HepG2 (cell line): ENCODE data around the gene NUAK2. TPM values are rescaled to one million over a fixed set of nuclear protein-coding genes. Genes with fewer than 3 reads are reported as not detected.

Experiments
- DNMT3B ChIP-seq: conservative IDR thresholded peaks from 2 replicates; pipeline ENCODE4 v1.6.1; 2016; ENCODE audit warnings: missing biosample characterization, control low read depth
- HOXA5 ChIP-seq: sonication (generic); formaldehyde crosslinking; IDR thresholded peaks from 2 replicates; pipeline ENCODE4 v1.4.0; 2020; ENCODE audit warnings: missing genetic modification reagents
- NR2F6 ChIP-seq, 2 experiments: IDR thresholded peaks; 2 replicates each; pipeline ENCODE4 v1.6.1; 2016; ENCODE audit warnings: antibody characterized with exemption in 1 of 2, mild to moderate bottlenecking in 1 of 2
- PPARG ChIP-seq: conservative IDR thresholded peaks from 2 replicates; pipeline ENCODE4 v1.6.1; 2016; ENCODE audit warnings: missing biosample characterization, missing genetic modification reagents
- RARA ChIP-seq: IDR thresholded peaks from 2 replicates; pipeline ENCODE4 v1.6.1; 2016; ENCODE audit warnings: missing genetic modification reagents, missing compliant biosample characterization
- TBX2 ChIP-seq: sonication (generic); formaldehyde crosslinking; IDR thresholded peaks from 2 replicates; pipeline ENCODE4 v1.5.0; 2020; ENCODE audit warnings: missing genetic modification reagents, mild to moderate bottlenecking, borderline replicate concordance
- TEAD3 ChIP-seq: optimal IDR thresholded peaks from 2 replicates; pipeline ENCODE3; 2016; ENCODE audit warnings: borderline replicate concordance
- ZBTB21 ChIP-seq: sonication (generic); formaldehyde crosslinking; IDR thresholded peaks from 2 replicates; pipeline ENCODE4 v1.4.0; 2020; ENCODE audit warnings: missing genetic modification reagents
- ZBTB3 ChIP-seq: sonication (generic); formaldehyde crosslinking; IDR thresholded peaks from 2 replicates; pipeline ENCODE4 v1.4.0; 2020; ENCODE audit warnings: low read depth, mild to moderate bottlenecking, moderate library complexity, missing genetic modification reagents, borderline replicate concordance
- ZBTB38 ChIP-seq: sonication (generic); formaldehyde crosslinking; IDR thresholded peaks from 2 replicates; pipeline ENCODE4 v1.5.1; 2020; ENCODE audit warnings: mild to moderate bottlenecking, missing genetic modification reagents
- ZFP1 ChIP-seq: IDR thresholded peaks from 2 replicates; pipeline ENCODE4 v1.6.1; 2016
- ZNF263 ChIP-seq: sonication (generic); formaldehyde crosslinking; IDR thresholded peaks from 2 replicates; pipeline ENCODE4 v1.4.0; 2020; ENCODE audit warnings: missing genetic modification reagents
- ZNF354B ChIP-seq: sonication (generic); formaldehyde crosslinking; IDR thresholded peaks from 2 replicates; pipeline ENCODE4 v1.8.0; 2022; ENCODE audit warnings: mild to moderate bottlenecking, missing genetic modification reagents
- ZNF451 ChIP-seq: sonication (generic); formaldehyde crosslinking; IDR thresholded peaks from 2 replicates; pipeline ENCODE4 v1.5.0; 2020; ENCODE audit warnings: mild to moderate bottlenecking, missing genetic modification reagents
- ZNF563 ChIP-seq: sonication (generic); formaldehyde crosslinking; IDR thresholded peaks from 2 replicates; pipeline ENCODE4 v1.8.0; 2022; ENCODE audit warnings: mild to moderate bottlenecking, moderate library complexity, missing genetic modification reagents
- ZNF616 ChIP-seq: sonication (generic); formaldehyde crosslinking; IDR thresholded peaks from 2 replicates; pipeline ENCODE4 v1.5.0; 2020; ENCODE audit warnings: low read depth, mild to moderate bottlenecking, missing genetic modification reagents
- ZNF782 ChIP-seq: sonication (generic); formaldehyde crosslinking; IDR thresholded peaks from 2 replicates; pipeline ENCODE4 v1.4.0; 2020; ENCODE audit warnings: missing genetic modification reagents, mild to moderate bottlenecking, borderline replicate concordance
- polyA plus RNA-seq, 8 experiments: library from polyadenylated mRNA; depleted of rRNA in 3 of 8; stranded (reverse) in 7 of 8; unstranded in 1 of 8; fragments of >200 nt; fragmentation: Illumina TruSeq in 4 of 8; extraction: Trizol in 4 of 8; gene quantifications; 2 replicates each; pipeline versions ENCODE4 v1.2.1 to v1.2.3, GENCODE V29; 2011 to 2016; ENCODE audit warnings: low read depth in 4 of 8, missing spikeins in 1 of 8, mixed read lengths in 1 of 8; ENCODE audit not compliant: insufficient read depth in 1 of 8
- total RNA-seq, 5 experiments: library from RNA; depleted of rRNA; stranded (reverse); fragments of >200 nt; fragmentation: Illumina TruSeq; extraction: Trizol; gene quantifications; 2 replicates each; pipeline ENCODE4 v1.2.3, GENCODE V29; 2016; ENCODE audit warnings: low read depth in 1 of 5
- TF ChIP-seq, protein P1 (sequence below): sonication (generic); formaldehyde crosslinking; IDR thresholded peaks from 2 replicates; pipeline ENCODE4 v1.9.0; 2021; ENCODE audit warnings: missing genetic modification reagents, borderline replicate concordance
- TF ChIP-seq, protein P2 (sequence below): sonication (generic); formaldehyde crosslinking; IDR thresholded peaks from 2 replicates; pipeline ENCODE4 v1.9.0; 2021; ENCODE audit warnings: missing genetic modification reagents, mild to moderate bottlenecking, borderline replicate concordance
- TF ChIP-seq, protein P3 (sequence below): conservative IDR thresholded peaks from 2 replicates; pipeline ENCODE4 v1.6.1; 2018; ENCODE audit warnings: missing genetic modification reagents
- TF ChIP-seq, protein P4 (sequence below): sonication (generic); formaldehyde crosslinking; IDR thresholded peaks from 2 replicates; pipeline ENCODE4 v1.4.0; 2020; ENCODE audit warnings: missing genetic modification reagents
- TF ChIP-seq, protein P5 (sequence below): sonication (generic); formaldehyde crosslinking; IDR thresholded peaks from 2 replicates; pipeline ENCODE4 v1.5.1; 2020; ENCODE audit warnings: mild to moderate bottlenecking, missing genetic modification reagents, moderate library complexity

The NUAK2 gene
- total and polyA plus RNA-seq, 2 of the 13 experiments (the other 11 are each of a cell fraction or from before 2014, with no cell fraction given), result 0.75 to 1.1 TPM

DNA sequence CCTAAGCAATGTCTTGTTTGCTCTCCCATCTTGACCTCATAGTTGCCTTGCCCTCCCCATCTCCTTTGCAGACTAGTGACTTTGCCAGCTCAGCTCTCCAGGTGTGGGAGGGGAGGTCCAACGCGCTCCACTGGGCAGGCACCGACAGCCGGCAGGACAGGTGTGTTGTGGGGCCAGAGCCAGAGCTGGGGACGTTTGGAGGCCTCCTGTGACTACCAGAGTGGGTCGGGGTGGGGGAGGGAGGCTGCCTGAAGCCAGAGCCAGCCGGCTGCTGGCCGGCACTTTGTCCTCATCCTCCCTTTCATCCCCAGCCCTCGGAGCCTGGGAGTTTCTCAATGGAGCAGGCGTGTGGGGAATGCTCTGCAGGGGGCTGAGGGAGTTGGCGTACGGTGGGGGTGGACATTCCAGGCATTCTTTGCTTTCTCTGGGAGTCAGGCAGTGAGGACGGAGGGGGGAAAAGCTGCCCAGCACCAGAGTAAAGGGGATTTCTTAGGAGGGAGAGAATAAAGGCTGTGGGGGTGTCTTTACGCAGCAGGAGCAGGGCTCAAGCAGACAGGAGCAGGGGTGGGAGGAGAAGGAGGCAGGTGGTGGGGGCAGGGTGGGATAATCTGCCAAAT is 20.2 kb downstream of the NUAK2 start (continued):
- TF ChIP-seq, protein P1, sequence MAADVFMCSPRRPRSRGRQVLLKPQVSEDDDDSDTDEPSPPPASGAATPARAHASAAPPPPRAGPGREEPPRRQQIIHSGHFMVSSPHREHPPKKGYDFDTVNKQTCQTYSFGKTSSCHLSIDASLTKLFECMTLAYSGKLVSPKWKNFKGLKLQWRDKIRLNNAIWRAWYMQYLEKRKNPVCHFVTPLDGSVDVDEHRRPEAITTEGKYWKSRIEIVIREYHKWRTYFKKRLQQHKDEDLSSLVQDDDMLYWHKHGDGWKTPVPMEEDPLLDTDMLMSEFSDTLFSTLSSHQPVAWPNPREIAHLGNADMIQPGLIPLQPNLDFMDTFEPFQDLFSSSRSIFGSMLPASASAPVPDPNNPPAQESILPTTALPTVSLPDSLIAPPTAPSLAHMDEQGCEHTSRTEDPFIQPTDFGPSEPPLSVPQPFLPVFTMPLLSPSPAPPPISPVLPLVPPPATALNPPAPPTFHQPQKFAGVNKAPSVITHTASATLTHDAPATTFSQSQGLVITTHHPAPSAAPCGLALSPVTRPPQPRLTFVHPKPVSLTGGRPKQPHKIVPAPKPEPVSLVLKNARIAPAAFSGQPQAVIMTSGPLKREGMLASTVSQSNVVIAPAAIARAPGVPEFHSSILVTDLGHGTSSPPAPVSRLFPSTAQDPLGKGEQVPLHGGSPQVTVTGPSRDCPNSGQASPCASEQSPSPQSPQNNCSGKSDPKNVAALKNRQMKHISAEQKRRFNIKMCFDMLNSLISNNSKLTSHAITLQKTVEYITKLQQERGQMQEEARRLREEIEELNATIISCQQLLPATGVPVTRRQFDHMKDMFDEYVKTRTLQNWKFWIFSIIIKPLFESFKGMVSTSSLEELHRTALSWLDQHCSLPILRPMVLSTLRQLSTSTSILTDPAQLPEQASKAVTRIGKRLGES, result no peak
- TF ChIP-seq, protein P2, sequence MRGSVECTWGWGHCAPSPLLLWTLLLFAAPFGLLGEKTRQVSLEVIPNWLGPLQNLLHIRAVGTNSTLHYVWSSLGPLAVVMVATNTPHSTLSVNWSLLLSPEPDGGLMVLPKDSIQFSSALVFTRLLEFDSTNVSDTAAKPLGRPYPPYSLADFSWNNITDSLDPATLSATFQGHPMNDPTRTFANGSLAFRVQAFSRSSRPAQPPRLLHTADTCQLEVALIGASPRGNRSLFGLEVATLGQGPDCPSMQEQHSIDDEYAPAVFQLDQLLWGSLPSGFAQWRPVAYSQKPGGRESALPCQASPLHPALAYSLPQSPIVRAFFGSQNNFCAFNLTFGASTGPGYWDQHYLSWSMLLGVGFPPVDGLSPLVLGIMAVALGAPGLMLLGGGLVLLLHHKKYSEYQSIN (CRISPR knock-in tag), result no peak
- TF ChIP-seq, protein P3, sequence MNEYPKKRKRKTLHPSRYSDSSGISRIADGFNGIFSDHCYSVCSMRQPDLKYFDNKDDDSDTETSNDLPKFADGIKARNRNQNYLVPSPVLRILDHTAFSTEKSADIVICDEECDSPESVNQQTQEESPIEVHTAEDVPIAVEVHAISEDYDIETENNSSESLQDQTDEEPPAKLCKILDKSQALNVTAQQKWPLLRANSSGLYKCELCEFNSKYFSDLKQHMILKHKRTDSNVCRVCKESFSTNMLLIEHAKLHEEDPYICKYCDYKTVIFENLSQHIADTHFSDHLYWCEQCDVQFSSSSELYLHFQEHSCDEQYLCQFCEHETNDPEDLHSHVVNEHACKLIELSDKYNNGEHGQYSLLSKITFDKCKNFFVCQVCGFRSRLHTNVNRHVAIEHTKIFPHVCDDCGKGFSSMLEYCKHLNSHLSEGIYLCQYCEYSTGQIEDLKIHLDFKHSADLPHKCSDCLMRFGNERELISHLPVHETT, result peak; percentile 65; the same call in 1 of the 2 replicates
- TF ChIP-seq NR2F6 (IDR thresholded peaks at IDR 0.05) (no peak; the same call in 1 of the 2 replicates), NR2F6 (CRISPR knock-in tag; IDR thresholded peaks at IDR 0.05) (peak; percentile 54; the same call in 1 of the 2 replicates), ZNF263 (peak; percentile 66; the same call in 1 of the 2 replicates), ZNF451 (CRISPR knock-in tag) (peak; percentile 62; the same call in 1 of the 2 replicates), RARA (CRISPR knock-in tag) (peak; percentile 59), HOXA5 (CRISPR knock-in tag) (no peak), PPARG (no peak), ZNF563 (CRISPR knock-in tag) (peak; percentile 69; the same call in 1 of the 2 replicates), ZBTB21 (CRISPR knock-in tag) (no peak), ZBTB3 (CRISPR knock-in tag) (no peak), DNMT3B (CRISPR knock-in tag) (no peak), ZNF616 (CRISPR knock-in tag) (no peak), ZNF782 (CRISPR knock-in tag) (no peak), TBX2 (CRISPR knock-in tag) (peak; percentile 83; the same call in 1 of the 2 replicates), TEAD3 (CRISPR knock-in tag) (peak; percentile 99), ZBTB38 (CRISPR knock-in tag) (peak; percentile 77), ZNF354B (CRISPR knock-in tag) (no peak), ZFP1 (peak; percentile 100)
- TF ChIP-seq, protein P4, sequence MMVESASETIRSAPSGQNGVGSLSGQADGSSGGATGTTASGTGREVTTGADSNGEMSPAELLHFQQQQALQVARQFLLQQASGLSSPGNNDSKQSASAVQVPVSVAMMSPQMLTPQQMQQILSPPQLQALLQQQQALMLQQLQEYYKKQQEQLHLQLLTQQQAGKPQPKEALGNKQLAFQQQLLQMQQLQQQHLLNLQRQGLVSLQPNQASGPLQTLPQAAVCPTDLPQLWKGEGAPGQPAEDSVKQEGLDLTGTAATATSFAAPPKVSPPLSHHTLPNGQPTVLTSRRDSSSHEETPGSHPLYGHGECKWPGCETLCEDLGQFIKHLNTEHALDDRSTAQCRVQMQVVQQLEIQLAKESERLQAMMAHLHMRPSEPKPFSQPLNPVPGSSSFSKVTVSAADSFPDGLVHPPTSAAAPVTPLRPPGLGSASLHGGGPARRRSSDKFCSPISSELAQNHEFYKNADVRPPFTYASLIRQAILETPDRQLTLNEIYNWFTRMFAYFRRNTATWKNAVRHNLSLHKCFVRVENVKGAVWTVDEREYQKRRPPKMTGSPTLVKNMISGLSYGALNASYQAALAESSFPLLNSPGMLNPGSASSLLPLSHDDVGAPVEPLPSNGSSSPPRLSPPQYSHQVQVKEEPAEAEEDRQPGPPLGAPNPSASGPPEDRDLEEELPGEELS (CRISPR knock-in tag), result peak; percentile 61; the same call in 1 of the 2 replicates
- TF ChIP-seq, protein P5, sequence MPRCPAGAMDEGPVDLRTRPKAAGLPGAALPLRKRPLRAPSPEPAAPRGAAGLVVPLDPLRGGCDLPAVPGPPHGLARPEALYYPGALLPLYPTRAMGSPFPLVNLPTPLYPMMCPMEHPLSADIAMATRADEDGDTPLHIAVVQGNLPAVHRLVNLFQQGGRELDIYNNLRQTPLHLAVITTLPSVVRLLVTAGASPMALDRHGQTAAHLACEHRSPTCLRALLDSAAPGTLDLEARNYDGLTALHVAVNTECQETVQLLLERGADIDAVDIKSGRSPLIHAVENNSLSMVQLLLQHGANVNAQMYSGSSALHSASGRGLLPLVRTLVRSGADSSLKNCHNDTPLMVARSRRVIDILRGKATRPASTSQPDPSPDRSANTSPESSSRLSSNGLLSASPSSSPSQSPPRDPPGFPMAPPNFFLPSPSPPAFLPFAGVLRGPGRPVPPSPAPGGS, result 0 out of 2 replicates have a peak, but pooled peaks have one; percentile 27
